GM19025 (cell line): ENCODE results near the gene GABRR2.

Source experiments
- ATAC-seq: cut with Tn5 transposase; IDR thresholded peaks from one replicate; pipeline ENCODE4 v1.9.1; 2021; ENCODE audit warnings: mild to moderate bottlenecking, low read depth, moderate library complexity; ENCODE audit not compliant: unreplicated experiment

Gene GABRR2

DNA sequence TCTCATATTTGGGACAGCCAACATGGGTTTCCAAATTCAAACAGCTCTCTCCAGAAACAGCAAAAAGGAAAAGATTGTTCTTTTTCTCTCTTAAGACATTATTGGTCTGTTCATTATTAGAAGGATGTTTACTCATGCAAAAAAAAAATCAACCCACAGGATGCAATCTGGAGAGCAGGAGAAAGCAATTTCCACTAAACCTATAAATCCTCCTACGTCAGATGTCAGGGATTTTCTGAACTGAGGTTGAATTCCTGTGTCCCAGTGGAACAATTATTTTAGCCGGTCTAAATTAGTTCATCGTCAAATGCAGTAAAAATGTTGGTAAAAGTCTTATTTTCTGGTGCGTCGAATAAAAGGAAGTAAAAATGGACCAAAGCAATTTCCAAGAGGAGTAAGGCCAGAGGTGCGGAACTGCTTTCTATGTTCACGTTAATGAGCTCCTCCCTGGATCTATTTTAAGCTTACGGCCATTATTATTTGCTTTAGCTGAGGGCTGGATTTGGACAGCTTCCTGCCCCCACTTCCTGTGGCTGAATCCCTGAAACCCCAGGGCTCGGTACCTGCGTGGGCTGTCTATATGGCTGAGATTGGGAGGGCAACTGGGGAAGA lies 97.7 kb downstream of the GABRR2 start, which contains the start of gene GABRR1:
TSS of gene GABRR1 (minus strand) at position 60 of the 612 bp plus-strand sequence. CDS start at position 24, 36 bp downstream.
- no peak for ATAC-seq

DNA sequence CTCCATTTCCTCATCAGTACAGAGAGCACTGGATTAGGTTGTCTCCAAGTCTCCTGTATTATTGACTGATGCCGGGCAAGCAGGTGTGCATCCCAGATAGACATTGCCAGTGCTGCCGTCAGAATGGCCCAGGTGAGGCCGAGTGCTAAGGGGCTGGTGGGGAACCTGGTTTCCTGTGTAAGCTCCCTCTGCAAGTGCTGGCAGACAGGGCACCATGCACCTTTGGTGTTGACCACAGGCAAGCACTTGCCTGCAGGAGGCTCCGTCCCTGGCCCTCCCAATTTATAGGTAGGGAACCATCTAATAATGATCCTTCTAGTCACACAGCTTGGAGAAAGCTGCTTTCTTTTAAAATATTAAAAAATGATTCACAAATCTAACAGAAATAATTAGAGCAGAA lies 98.7 kb downstream of the GABRR2 start:
- ATAC-seq, result no peak

DNA sequence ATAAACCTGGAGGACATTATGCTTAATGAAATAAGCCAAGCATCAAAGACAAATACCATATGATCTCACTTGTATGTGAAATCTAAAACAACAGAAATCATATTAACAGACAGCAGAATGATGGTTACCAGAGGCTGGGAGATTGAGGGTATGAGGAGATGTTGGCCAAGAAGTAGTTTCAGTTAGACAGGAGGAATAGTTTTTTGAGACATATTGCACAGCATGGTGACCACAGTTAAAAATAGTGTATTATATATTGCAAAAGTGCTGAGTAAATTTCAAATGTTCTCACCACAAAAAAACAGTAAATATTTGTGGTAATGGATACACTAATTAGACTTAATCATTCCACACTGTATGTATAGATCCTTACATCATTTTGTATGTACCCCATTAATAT lies 99.7 kb downstream of the GABRR2 start:
- no peak for ATAC-seq

DNA sequence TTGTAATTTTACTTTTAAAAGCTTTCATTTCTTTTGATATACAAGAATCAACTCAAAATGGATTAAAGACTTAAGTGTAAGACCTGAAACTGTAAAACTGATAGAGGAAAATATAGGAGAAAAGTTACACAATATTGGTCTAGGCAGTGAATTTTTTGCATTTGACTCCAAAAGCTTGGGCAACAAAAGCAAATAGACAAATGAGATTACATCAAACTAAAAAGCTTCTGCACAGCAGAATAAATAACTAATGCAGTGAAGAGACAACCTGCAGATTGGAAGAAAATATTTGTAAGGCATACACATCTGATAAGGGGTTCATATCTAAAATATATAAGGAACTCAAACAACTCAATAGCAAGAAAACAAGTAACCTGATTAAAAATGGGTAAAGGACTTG lies 100.9 kb downstream of the GABRR2 start:
- no peak for ATAC-seq

DNA sequence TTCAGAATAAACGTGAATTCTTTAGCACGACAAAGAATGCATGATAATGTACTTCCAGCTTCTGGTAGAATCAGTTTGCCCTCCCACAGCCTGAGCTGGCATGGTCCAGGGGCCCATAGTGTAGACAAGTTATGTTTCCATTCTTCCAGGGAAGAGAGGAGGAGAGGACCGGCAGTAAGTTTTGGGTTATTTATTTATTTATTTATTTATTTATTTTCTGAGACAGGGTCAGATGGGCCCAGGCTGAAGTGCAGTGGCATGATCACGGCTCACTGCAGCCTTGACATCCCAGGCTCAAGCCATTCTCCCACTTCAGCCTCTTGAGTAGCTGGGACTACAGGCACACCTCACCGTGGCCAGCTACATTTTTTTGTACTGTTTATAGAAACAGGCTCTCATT lies 102.6 kb downstream of the GABRR2 start:
- ATAC-seq, result no peak

DNA sequence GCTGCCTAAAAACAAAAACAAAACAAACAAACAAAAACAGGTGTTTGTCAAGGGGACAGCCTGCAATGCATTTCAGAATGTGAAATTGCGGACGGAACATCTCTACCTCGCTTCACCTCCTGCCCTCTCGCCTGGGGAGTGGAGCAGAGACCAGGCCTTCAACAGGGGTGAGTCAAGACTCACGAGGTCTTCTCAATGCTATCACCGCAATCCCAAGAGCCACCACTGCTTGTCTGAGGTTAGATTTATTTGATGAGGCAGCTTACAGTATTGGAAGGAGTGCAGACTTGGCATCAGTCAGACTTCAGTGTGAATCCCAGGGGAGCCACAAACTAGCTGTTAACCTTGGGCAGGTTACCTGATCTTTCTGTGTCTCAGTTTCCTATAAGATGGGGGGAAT lies 105.6 kb downstream of the GABRR2 start:
- ATAC-seq, result no peak

DNA sequence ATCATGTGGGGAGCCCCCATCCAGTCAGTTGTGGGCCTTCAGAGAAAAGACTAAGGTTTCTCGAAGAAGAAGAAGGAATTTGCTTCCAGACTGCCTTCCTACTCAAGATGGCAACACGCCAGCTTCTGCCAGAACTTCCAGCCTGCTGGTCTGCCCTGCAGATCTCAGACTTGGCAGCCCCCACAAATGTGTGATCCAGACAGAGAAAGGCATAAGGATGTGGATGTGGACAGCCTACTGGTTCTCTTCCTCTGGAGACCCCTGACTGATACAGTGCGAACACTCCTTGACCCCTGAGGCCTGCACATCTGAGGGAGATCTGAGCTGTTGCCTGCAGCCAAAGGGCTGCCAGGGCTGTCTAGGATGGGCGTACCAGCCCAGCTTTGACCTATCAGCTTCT lies 106.5 kb downstream of the GABRR2 start:
- no peak for ATAC-seq
